GM18520 (cell line): Measurements from ENCODE around the gene ADGRL3.
"Not testable (repeated sequence)": the region's sequence is repeated elsewhere in the genome, so short reads cannot be mapped to it uniquely, and the experiment has no call there.

Experiments
- ATAC-seq: cut with Tn5 transposase; IDR thresholded peaks from one replicate; pipeline ENCODE4 v1.9.1; 2021; ENCODE audit not compliant: unreplicated experiment

ADGRL3 gene

GRCh38 chr4:61336488-61336887 is 136.4 kb downstream of the ADGRL3 start:
- ATAC-seq: no peak

GRCh38 chr4:61336916-61337315 is 136.8 kb downstream of the ADGRL3 start:
- no peak for ATAC-seq

GRCh38 chr4:61342061-61342460 is 141.9 kb downstream of the ADGRL3 start:
- no peak for ATAC-seq

DNA sequence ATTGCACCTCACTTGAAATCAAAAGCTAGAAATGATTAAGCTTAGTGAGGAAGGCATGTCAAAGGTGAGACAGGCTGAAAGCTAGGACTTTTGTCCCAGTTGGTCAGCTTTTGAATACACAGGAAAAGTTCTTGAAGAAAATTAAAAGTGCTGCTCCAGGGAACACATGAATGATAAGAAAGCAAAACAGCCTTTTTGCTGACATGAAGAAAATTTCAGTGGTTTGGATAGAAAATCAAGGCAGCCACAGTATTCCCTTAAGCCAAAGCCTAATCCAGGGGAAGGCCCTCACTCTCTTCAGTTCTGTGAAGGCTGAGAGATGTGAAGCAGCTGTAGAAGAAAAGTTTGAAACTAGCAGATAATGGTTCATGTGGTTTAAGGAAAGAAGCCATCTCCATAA is 150.8 kb downstream of the ADGRL3 start:
- no peak for ATAC-seq

DNA sequence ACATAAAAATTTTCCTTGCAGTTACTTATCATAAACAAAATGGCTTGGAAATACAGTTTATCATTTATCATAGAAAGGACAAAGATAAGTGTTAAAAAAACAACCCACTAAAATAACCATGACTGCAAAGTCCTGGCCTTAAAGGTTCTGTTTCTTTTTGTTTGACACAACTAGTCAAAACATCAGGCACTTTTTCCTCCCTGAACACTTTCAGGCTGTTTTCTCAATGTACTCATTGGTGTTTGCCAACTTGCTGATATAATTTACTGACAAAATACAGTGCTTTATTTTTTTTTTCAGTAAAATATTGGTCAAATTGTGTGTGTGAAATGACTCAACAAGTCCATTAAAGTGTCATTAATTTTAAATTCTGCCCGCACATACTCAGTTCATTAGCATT is 156.6 kb downstream of the ADGRL3 start:
- ATAC-seq: no peak

- ATAC-seq: no peak
These were observed 159.2 kb downstream of the ADGRL3 start for GRCh38 chr4:61359301-61359700.

DNA sequence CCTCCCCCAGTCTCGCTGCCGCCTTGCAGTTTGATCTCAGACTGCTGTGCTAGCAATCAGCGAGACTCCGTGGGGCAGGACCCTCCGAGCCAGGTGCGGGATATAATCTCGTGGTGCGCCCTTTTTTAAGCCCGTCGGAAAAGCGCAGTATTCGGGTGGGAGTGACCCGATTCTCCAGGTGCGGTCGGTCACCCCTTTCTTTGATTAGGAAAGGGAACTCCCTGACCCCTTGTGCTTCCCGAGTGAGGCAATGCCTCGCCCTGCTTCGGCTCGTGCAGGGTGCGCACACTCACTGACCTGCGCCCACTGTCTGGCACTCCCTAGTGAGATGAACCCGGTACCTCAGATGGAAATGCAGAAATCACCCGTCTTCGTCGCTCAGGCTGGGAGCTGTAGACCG is 172.7 kb downstream of the ADGRL3 start:
- not testable (repeated sequence) for ATAC-seq

GRCh38 chr4:61373901-61374440 is 173.8 kb downstream of the ADGRL3 start:
- no peak for ATAC-seq

- ATAC-seq: no peak
These were observed 174.3 kb downstream of the ADGRL3 start for GRCh38 chr4:61374447-61374891.

GRCh38 chr4:61375301-61375700 is 175.2 kb downstream of the ADGRL3 start:
- ATAC-seq: no peak

- ATAC-seq: no peak
These were observed 176.2 kb downstream of the ADGRL3 start for GRCh38 chr4:61376301-61376700.

- ATAC-seq: no peak
These were observed 179.3 kb downstream of the ADGRL3 start for GRCh38 chr4:61379406-61379805.

DNA sequence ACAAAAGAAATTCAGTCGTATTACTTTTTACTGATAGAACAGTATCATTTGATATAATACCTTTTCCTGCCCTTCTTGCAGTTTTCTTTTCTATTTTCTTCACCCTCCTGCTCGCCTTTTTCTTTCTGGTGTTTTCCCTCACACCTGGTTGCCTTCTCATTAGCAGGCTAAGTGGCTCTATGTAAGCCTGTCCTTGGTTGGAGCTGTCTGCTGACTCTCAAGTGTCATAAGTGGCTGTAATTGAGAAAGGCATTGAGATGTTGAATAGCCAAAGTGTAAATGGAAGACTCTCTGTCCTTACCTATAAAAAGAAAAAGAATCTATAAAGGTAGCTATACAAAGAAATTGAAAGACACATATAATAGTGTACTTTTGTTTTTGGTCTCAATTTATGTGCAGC is 180.7 kb downstream of the ADGRL3 start:
- no peak for ATAC-seq

- no peak for ATAC-seq
These were observed 185.1 kb downstream of the ADGRL3 start for GRCh38 chr4:61385256-61385655.

DNA sequence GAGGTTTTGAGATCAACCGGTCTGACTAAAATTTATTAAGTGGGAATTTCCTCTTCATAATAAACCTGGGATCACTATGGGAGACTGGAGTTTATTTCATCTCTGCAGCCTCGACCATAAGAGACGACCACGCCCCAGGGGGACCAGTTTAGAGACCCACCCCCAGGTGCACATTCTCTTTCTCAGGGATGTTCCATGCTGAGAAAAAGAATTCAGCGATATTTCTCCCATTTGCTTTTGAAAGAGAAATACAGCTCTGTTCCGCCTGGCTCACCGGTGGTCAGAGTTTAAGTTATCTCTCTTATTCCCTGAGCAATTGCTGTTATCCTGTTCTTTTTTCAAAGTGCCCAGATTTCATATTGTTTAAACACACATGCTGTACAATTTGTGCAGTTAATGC is 187.2 kb downstream of the ADGRL3 start:
- ATAC-seq: not testable (repeated sequence)

DNA sequence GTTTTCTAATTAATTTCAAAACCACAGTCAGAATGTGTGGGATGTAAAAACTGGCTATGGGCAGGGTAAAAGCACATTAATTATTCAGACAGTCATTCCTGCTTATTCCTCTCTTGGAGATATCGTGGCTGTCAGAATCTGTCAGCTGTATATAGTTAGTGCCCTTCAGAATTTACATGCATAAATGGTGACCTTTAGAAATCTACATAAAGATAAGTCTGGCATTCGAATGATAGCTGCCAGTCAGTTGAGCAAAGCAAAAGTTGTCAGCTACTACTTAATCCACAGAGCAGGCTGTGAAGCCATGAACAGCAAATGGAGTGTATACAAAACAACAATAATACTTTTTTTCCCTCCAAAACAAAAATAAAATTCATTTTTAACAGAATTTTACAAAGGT is 189.5 kb downstream of the ADGRL3 start:
- no peak for ATAC-seq

- ATAC-seq: no peak
These were observed 195.6 kb downstream of the ADGRL3 start for GRCh38 chr4:61395754-61396153.

GRCh38 chr4:61397174-61397573 is 197.0 kb downstream of the ADGRL3 start:
- no peak for ATAC-seq

DNA sequence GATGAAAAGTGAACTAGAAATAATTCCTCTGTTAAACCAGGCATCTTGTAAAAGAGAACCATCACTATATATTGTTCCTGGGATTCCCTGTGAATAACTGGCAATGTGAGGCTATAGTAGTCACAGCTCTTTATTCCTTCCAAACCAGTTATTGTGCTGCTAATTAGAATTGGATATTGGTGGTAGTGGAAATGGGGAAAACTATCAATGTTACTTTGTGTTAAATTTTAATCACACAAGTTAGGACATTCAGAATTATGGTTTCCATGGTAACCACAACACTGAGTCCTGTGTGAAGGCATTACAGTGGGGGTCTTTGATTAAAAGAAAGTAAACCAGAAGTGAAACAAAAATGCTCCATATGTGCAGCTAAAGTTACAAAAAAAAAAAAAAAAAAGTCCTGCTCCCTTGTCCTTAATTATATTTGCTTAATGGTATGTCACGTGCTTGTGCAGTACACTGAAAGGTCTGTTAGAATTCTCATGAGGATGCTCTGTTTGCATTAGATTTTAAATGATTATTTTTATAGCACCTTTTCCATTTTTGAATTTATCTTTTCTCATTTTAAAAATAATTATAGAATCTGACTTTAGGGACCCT is 200.4 kb downstream of the ADGRL3 start:
- ATAC-seq: no peak

- no peak for ATAC-seq
These were observed 201.6 kb downstream of the ADGRL3 start for GRCh38 chr4:61401771-61402170.

DNA sequence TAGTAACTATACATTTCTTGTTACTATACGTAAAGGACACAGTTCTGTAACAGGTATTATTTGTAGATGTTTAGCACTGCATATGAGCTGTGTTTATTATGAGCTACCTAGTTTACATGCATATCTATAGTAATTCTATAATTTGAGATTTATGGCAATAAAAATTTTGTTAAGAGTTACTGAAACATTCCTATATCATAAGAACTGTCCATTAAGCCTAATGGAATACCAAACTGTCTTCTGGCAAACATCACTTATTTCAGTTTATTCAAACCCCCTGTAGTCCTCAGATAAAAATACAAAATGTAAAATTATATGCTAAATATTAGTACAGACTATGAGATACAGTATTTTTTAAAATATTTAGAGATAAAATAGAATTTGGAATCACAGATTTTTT is 205.2 kb downstream of the ADGRL3 start:
- no peak for ATAC-seq

GRCh38 chr4:61406677-61407076 is 206.6 kb downstream of the ADGRL3 start:
- ATAC-seq: no peak
